Smooth muscle cell (in vitro differentiated cells): ENCODE data around the gene DDX51. TPM values are rescaled to one million over a fixed set of nuclear protein-coding genes. Genes with fewer than 3 reads are reported as not detected.

Experiments used
- DNase-seq: peaks from one replicate; lab custom pipeline; 2025; ENCODE audit not compliant: unreplicated experiment; lab: John Stamatoyannopoulos, UW
- H2AFZ ChIP-seq: fragments of 200-600 bp; sonication (generic); 2 replicates; pipeline ENCODE4 v1.6.0; 2016; ENCODE audit warnings: antibody characterized with exemption, low read depth, mild to moderate bottlenecking
- H3F3A ChIP-seq: fragments of 200-600 bp; sonication (generic); 2 replicates; pipeline ENCODE4 v1.6.0; 2017; ENCODE audit warnings: antibody characterized with exemption, low read depth
- H3K27ac ChIP-seq: fragments of 200-600 bp; sonication (generic); 2 replicates; pipeline ENCODE4 v1.5.1; 2016; ENCODE audit warnings: low read depth, mild to moderate bottlenecking
- H3K27me3 ChIP-seq: fragments of 200-600 bp; sonication (generic); 2 replicates; pipeline ENCODE4 v1.6.1; 2016; ENCODE audit warnings: low read depth, mild to moderate bottlenecking
- H3K36me3 ChIP-seq: fragments of 200-600 bp; sonication (generic); 2 replicates; pipeline ENCODE4 v1.5.1; 2016; ENCODE audit warnings: low read depth
- H3K4me1 ChIP-seq: fragments of 200-600 bp; sonication (generic); 2 replicates; pipeline ENCODE4 v1.5.1; 2016; ENCODE audit warnings: low read depth
- H3K4me2 ChIP-seq: fragments of 200-600 bp; sonication (generic); 2 replicates; pipeline ENCODE4 v1.6.0; 2016; ENCODE audit warnings: mild to moderate bottlenecking
- H3K4me3 ChIP-seq: fragments of 200-600 bp; sonication (generic); 2 replicates; pipeline ENCODE4 v1.5.1; 2016; ENCODE audit warnings: mild to moderate bottlenecking
- H3K79me2 ChIP-seq: fragments of 200-600 bp; sonication (generic); 2 replicates; pipeline ENCODE4 v1.6.0; 2016; ENCODE audit warnings: low read depth, mild to moderate bottlenecking
- H3K9ac ChIP-seq: fragments of 200-600 bp; sonication (generic); 2 replicates; pipeline ENCODE4 v1.6.0; 2016; ENCODE audit warnings: low read depth
- H3K9me3 ChIP-seq: fragments of 200-600 bp; sonication (generic); replicated peaks from 2 replicates; pipeline ENCODE4 v1.5.1; 2016; ENCODE audit warnings: low read depth
- H4K20me1 ChIP-seq: fragments of 200-600 bp; sonication (generic); 2 replicates; pipeline ENCODE4 v1.6.0; 2016; ENCODE audit warnings: low read depth
- CTCF ChIP-seq: fragments of 200-600 bp; sonication (generic); IDR thresholded peaks from 2 replicates; pipeline ENCODE4 v1.5.1; 2017; ENCODE audit warnings: borderline replicate concordance, mild to moderate bottlenecking, antibody characterized with exemption; ENCODE audit not compliant: insufficient read depth, poor library complexity, severe bottlenecking
- WGBS: methylation state at CpG from one replicate; pipeline ENCODE4 v1.1.7; 2016; ENCODE audit warnings: low lambda C conversion rate; 5-methylcytosine and 5-hydroxymethylcytosine counted together
- polyA plus RNA-seq: library from polyadenylated mRNA; unstranded; fragments of >200 nt; fragmentation: Nextera tagmentation; extraction: Ambion mirVana; gene quantifications from 2 replicates; pipeline ENCODE4 v1.2.1, GENCODE V29; 2016
- total RNA-seq: library from RNA; depleted of rRNA; stranded (reverse); fragments of >200 nt; gene quantifications from 2 replicates; pipeline ENCODE4 v1.2.3, GENCODE V29; 2014

The DDX51 gene
- total and polyA plus RNA-seq, 2 experiments from 2014 or later = 1.6 to 12.5 TPM

DNA sequence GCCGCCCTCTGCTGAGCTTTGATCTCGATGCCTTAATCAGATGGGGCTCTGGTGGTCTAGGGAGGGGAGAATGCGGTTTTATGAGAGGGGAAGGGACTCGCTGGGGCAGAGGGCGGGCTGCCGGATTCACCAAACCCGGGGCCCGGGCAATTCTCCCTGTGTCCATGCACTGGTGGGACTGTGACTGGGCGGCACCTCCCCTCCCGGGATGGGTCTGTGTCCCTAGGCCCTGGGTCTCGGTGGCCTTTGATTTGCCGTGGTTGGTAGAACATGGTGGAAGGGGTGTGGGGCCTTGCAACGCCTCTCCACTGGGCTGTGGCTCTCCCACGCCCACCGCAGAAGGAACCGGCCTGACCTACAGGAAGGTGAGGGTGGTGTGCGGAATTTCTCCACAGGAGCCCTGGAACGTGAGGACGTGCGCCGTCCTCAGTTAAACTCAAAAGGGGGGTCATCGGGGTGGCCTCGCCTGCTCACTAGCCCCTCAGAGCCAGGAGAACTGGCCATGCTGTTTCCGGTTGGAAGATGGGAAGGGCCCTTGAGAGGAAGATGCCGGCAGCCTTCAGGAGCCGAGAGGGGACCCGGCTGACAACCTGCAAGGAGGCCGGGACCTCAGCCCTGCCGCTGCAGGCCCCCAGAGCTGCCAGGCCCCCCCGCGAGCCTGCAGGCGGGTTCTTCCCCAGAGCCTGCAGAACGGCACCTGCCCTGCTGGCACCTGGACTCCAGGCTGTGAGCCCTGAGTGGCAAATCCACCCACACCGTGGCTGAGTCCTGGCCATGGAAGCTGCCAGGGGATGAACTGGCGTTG lies 43.7 kb upstream of the DDX51 start:
- no peak overlapping the region for H3K9ac ChIP-seq
- H2AFZ ChIP-seq = no peak overlapping the region
- no peak overlapping the region for H3K4me3 ChIP-seq
- no peaks in the 10 kb centered on the region for H3K36me3 ChIP-seq
- H3F3A ChIP-seq = no peaks in the 10 kb centered on the region
- WGBS = 93% methylated on average over 31 of the region's 35 CpGs
- H3K4me1 ChIP-seq = peaks cover 12% of the 10 kb centered on the region
- H3K27ac ChIP-seq = no peak overlapping the region
- no peaks in the 10 kb centered on the region for H3K9me3 ChIP-seq
- no peaks in the 10 kb centered on the region for H3K27me3 ChIP-seq
- TF ChIP-seq CTCF = no peak
- H3K4me2 ChIP-seq = no peak overlapping the region
- no peaks in the 10 kb centered on the region for H3K79me2 ChIP-seq
- DNase-seq = no peak
- H4K20me1 ChIP-seq = no peaks in the 10 kb centered on the region

DNA sequence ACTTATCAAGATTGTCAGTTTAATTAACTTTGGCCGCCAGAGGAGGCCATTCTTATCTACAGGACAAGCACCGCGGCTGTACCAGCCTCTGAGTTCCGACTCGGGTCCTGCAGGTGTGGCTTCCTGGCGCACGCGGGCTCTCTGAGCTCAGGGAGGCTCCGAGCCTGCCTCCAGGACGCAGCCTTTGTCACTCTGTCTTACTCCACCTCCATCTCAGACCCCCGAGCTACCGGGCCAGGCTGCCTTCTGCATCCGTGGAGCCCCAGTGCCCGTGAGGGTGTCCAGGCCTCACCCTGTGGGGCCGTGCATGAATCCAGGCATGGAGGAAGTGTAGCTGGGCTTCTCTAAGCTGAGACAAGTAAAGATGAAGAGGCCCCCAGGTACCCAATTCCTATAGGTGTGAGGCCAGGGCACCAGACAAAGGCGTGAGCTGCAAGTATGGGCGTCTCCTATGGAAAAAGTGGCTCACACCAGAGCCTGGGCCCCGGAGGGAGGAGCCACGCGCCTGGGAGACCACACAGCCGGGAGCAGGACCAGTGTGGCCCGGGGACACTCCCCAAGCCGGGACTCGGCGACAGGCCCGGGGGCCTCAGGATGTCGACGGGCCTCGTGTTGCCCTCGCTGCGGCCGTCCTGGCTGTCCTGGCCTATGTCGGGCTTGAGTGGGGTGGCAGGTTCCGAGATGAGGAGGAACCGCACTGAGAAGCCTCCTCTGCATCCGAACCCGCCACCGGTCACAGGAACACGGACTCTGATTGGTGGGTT lies 42.9 kb upstream of the DDX51 start:
- no peak overlapping the region for H2AFZ ChIP-seq
- peaks cover 12% of the 10 kb centered on the region for H3K4me1 ChIP-seq
- H3K27ac ChIP-seq = no peak overlapping the region
- DNase-seq = no peak
- H3K4me3 ChIP-seq = no peak overlapping the region
- no peaks in the 10 kb centered on the region for H3K27me3 ChIP-seq
- H3F3A ChIP-seq = no peaks in the 10 kb centered on the region
- H3K4me2 ChIP-seq = no peak overlapping the region
- no peak overlapping the region for H3K9ac ChIP-seq
- no peaks in the 10 kb centered on the region for H3K79me2 ChIP-seq
- no peaks in the 10 kb centered on the region for H3K9me3 ChIP-seq
- no peaks in the 10 kb centered on the region for H3K36me3 ChIP-seq
- WGBS = 95% methylated on average over 39 of the region's 39 CpGs
- no peaks in the 10 kb centered on the region for H4K20me1 ChIP-seq
- TF ChIP-seq CTCF = no peak

DNA sequence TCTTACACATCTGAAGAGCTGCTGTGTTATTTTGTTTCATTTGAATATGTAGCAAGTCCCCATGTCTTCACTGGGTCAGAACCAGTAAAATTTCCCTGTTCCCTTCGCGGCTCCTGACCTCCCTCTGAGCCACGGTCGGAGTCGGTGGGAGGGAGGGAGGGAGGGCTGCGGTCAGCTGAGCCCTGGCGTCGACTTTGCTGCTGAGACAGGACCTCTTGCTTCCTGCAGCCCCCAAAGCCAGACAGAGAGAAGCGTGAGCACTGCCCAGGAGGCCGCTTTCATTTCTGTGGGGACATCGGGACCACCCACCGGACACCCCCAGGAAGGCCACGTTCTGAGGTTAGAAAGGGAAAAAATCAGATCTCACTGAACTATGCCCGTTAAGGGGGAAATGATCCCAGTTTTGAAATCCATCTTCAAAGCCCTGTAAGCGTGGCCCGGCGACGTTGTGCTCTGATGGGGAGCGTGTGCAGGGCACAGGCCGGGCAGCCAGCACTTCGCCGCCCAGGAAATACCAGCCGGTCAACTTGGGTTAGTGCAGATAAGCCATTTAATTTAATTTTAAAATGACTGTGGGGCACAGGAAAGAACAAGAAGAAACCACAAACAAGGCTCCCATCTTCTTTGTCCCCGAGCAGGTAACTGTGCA lies 42.2 kb upstream of the DDX51 start:
- Histone ChIP-seq H3K27ac (no peak overlapping the region), H4K20me1 (no peaks in the 10 kb centered on the region), H3K9ac (no peak overlapping the region), H3K4me1 (peaks cover 12% of the 10 kb centered on the region), H3K4me3 (no peak overlapping the region), H3F3A (no peaks in the 10 kb centered on the region), H3K9me3 (no peaks in the 10 kb centered on the region), H3K4me2 (no peak overlapping the region), H2AFZ (no peak overlapping the region), H3K36me3 (no peaks in the 10 kb centered on the region), H3K79me2 (no peaks in the 10 kb centered on the region), H3K27me3 (no peaks in the 10 kb centered on the region)
- no peak for DNase-seq
- TF ChIP-seq CTCF = no peak
- WGBS = 73% methylated on average over 24 of the region's 24 CpGs
